Activated CD4-positive, alpha-beta T cell treated with anti-CD3 and anti-CD28 coated beads, Interleukin-2, amount 10 ng/mL, durations not matched to agents 24 days and 14 days (primary cell): ENCODE data around the gene CD99L2. TPM values are rescaled to one million over a fixed set of nuclear protein-coding genes. Genes with fewer than 3 reads are reported as not detected.
A peak's percentile ranks its signal among the peaks of the same experiment; 100 is the strongest.
"Not testable (repeated sequence)": the region's sequence is repeated elsewhere in the genome, so short reads cannot be mapped to it uniquely, and the experiment has no call there.

Experiments used
- DNase-seq: peaks from one replicate; pipeline ENCODE4 v3.0.0; 2022
- H3K27ac Mint-ChIP-seq: one replicate; pipeline ENCODE4 v1.8.0; 2022; ENCODE audit warnings: mild to moderate bottlenecking, mixed read lengths
- H3K27me3 Mint-ChIP-seq: one replicate; pipeline ENCODE4 v1.8.0; 2022; ENCODE audit warnings: mixed read lengths
- H3K36me3 Mint-ChIP-seq: one replicate; pipeline ENCODE4 v1.8.0; 2022; ENCODE audit warnings: low read depth, mild to moderate bottlenecking, mixed read lengths
- H3K4me1 Mint-ChIP-seq: one replicate; pipeline ENCODE4 v1.8.0; 2021; ENCODE audit warnings: mixed read lengths
- H3K4me3 Mint-ChIP-seq: one replicate; pipeline ENCODE4 v1.8.0; 2022; ENCODE audit warnings: mild to moderate bottlenecking, moderate library complexity, mixed read lengths
- H3K9me3 Mint-ChIP-seq: one replicate; pipeline ENCODE4 v1.8.0; 2021; ENCODE audit warnings: mixed read lengths
- intact Hi-C: fragments of 100-400 bp; cut with micrococcal nuclease; formaldehyde crosslinking; loops from one replicate; pipeline ENCODE4 v1.15.1; 2023
- total RNA-seq: library from RNA; stranded (reverse); gene quantifications from 2 replicates; pipeline ENCODE4 v1.2.3, GENCODE V29; 2022

The CD99L2 gene
- total RNA-seq, 1 donor from 2014 or later, result 10.9 TPM

- Mint-ChIP-seq H3K27ac (no peak overlapping the region), H3K4me3 (no peak overlapping the region), H3K36me3 (no peaks in the 10 kb centered on the region)
Observed at GRCh38 chrX:150907474-150907873, 9.0 kb upstream of the CD99L2 start.

GRCh38 chrX:150906694-150907093, 8.2 kb upstream of the CD99L2 start:
- no peaks in the 10 kb centered on the region for H3K9me3 Mint-ChIP-seq
- no peaks in the 10 kb centered on the region for H3K36me3 Mint-ChIP-seq
- H3K4me1 Mint-ChIP-seq, result no peaks in the 10 kb centered on the region
- DNase-seq, result no peak
- intact Hi-C loops, result no loop called here
- H3K4me3 Mint-ChIP-seq, result no peak overlapping the region
- peaks cover 14% of the 10 kb centered on the region for H3K27me3 Mint-ChIP-seq
- H3K27ac Mint-ChIP-seq, result no peak overlapping the region

More at GRCh38 chrX:150907474-150907873, 9.0 kb upstream of the CD99L2 start:
- DNase-seq, result no peak
- Mint-ChIP-seq H3K9me3 (no peaks in the 10 kb centered on the region), H3K4me1 (no peaks in the 10 kb centered on the region), H3K27me3 (peaks cover 14% of the 10 kb centered on the region)
- intact Hi-C loops, result no loop called here

GRCh38 chrX:150905293-150905692, 6.8 kb upstream of the CD99L2 start:
- Mint-ChIP-seq H3K9me3 (no peaks in the 10 kb centered on the region), H3K27ac (no peak overlapping the region), H3K27me3 (peaks cover 22% of the 10 kb centered on the region), H3K36me3 (no peaks in the 10 kb centered on the region), H3K4me3 (no peak overlapping the region), H3K4me1 (no peaks in the 10 kb centered on the region)
- DNase-seq, result no peak
- intact Hi-C loops, result no loop called here

GRCh38 chrX:150903110-150903508, 4.6 kb upstream of the CD99L2 start:
- peaks cover 1% of the 10 kb centered on the region for H3K4me1 Mint-ChIP-seq
- peaks cover 19% of the 10 kb centered on the region for H3K27me3 Mint-ChIP-seq
- H3K9me3 Mint-ChIP-seq, result no peaks in the 10 kb centered on the region
- no peak overlapping the region for H3K27ac Mint-ChIP-seq
- H3K4me3 Mint-ChIP-seq, result no peak overlapping the region
- intact Hi-C loops, result no loop called here
- H3K36me3 Mint-ChIP-seq, result no peaks in the 10 kb centered on the region
- no peak for DNase-seq

GRCh38 chrX:150902434-150903109, 4.1 kb upstream of the CD99L2 start:
- Mint-ChIP-seq H3K36me3 (no peaks in the 10 kb centered on the region), H3K27me3 (peaks cover 19% of the 10 kb centered on the region), H3K27ac (no peak overlapping the region), H3K9me3 (no peaks in the 10 kb centered on the region), H3K4me3 (no peak overlapping the region), H3K4me1 (peaks cover 2% of the 10 kb centered on the region)
- DNase-seq, result no peak
- intact Hi-C loops, result no loop called here

- intact Hi-C loops, result loop anchor here (10.0 kb wide), 2 partner anchors 496 to 1374 kb away; partner anchors contain the start of gene VMA21
Observed at GRCh38 chrX:150899191-150899757, 806 bp upstream of the CD99L2 start.

GRCh38 chrX:150897421-150898320, 797 bp downstream of the CD99L2 start:
- intact Hi-C loops, result loop anchor here (1.0 to 10.0 kb wide), 4 partner anchors 17 to 1373 kb away; partner anchors contain the start of genes HMGB3 and VMA21
- DNase-seq, result peak; percentile 79
- peak overlapping the region; percentile 76 for H3K4me3 Mint-ChIP-seq
- H3K4me1 Mint-ChIP-seq, result peaks cover 5% of the 10 kb centered on the region
- peaks cover 2% of the 10 kb centered on the region for H3K36me3 Mint-ChIP-seq
- H3K27ac Mint-ChIP-seq, result peak overlapping the region; percentile 69
- no peaks in the 10 kb centered on the region for H3K9me3 Mint-ChIP-seq
- peaks cover 7% of the 10 kb centered on the region for H3K27me3 Mint-ChIP-seq

More at GRCh38 chrX:150899191-150899757, 806 bp upstream of the CD99L2 start:
- H3K36me3 Mint-ChIP-seq, result peaks cover 2% of the 10 kb centered on the region
- peaks cover 5% of the 10 kb centered on the region for H3K4me1 Mint-ChIP-seq
- DNase-seq, result peak; percentile 74
- peak overlapping the region; percentile 91 for H3K4me3 Mint-ChIP-seq
- peak overlapping the region; percentile 62 for H3K27ac Mint-ChIP-seq
- H3K27me3 Mint-ChIP-seq, result peaks cover 13% of the 10 kb centered on the region
- H3K9me3 Mint-ChIP-seq, result no peaks in the 10 kb centered on the region

- Mint-ChIP-seq H3K27me3 (peaks cover 7% of the 10 kb centered on the region), H3K4me1 (peaks cover 5% of the 10 kb centered on the region), H3K4me3 (no peak overlapping the region), H3K36me3 (peaks cover 2% of the 10 kb centered on the region), H3K27ac (no peak overlapping the region), H3K9me3 (no peaks in the 10 kb centered on the region)
- intact Hi-C loops, result loop anchor here (10.0 kb wide), 2 partner anchors 498 to 1372 kb away; partner anchors contain the start of gene VMA21
- DNase-seq, result no peak
Observed at GRCh38 chrX:150896632-150897031, 1.8 kb downstream of the CD99L2 start.

- H3K27ac Mint-ChIP-seq, result no peak overlapping the region
- peaks cover 2% of the 10 kb centered on the region for H3K36me3 Mint-ChIP-seq
- H3K4me1 Mint-ChIP-seq, result peaks cover 4% of the 10 kb centered on the region
- no peaks in the 10 kb centered on the region for H3K27me3 Mint-ChIP-seq
- intact Hi-C loops, result loop anchor here (10.0 kb wide), 2 partner anchors 501 to 1369 kb away; partner anchors contain the start of gene VMA21
- H3K4me3 Mint-ChIP-seq, result no peak overlapping the region
- H3K9me3 Mint-ChIP-seq, result no peaks in the 10 kb centered on the region
- no peak for DNase-seq
Observed at GRCh38 chrX:150893936-150894335, 4.5 kb downstream of the CD99L2 start.

- Mint-ChIP-seq H3K4me3 (no peak overlapping the region), H3K27ac (no peak overlapping the region), H3K36me3 (no peaks in the 10 kb centered on the region), H3K27me3 (no peaks in the 10 kb centered on the region), H3K4me1 (no peaks in the 10 kb centered on the region), H3K9me3 (no peaks in the 10 kb centered on the region)
- intact Hi-C loops, result loop anchor here (10.0 kb wide), 1 partner anchor 74 kb away; no protein-coding TSS in a partner anchor
- no peak for DNase-seq
Observed at GRCh38 chrX:150889131-150889530, 9.3 kb downstream of the CD99L2 start.

GRCh38 chrX:150887906-150888465, 10.5 kb downstream of the CD99L2 start:
- H3K4me1 Mint-ChIP-seq, result no peaks in the 10 kb centered on the region
- no peaks in the 10 kb centered on the region for H3K27me3 Mint-ChIP-seq
- no peak overlapping the region for H3K27ac Mint-ChIP-seq
- H3K4me3 Mint-ChIP-seq, result no peak overlapping the region
- no peak for DNase-seq
- intact Hi-C loops, result loop anchor here (10.0 kb wide), 1 partner anchor 73 kb away; no protein-coding TSS in a partner anchor
- H3K9me3 Mint-ChIP-seq, result no peaks in the 10 kb centered on the region
- no peaks in the 10 kb centered on the region for H3K36me3 Mint-ChIP-seq

- not testable (repeated sequence) for H3K27me3 Mint-ChIP-seq, H3K9me3 Mint-ChIP-seq, H3K27ac Mint-ChIP-seq, H3K4me1 Mint-ChIP-seq, H3K36me3 Mint-ChIP-seq, H3K4me3 Mint-ChIP-seq, DNase-seq
- intact Hi-C loops, result loop anchor here (10.0 kb wide), 1 partner anchor 72 kb away; no protein-coding TSS in a partner anchor
Observed at GRCh38 chrX:150887268-150887667, 11.2 kb downstream of the CD99L2 start.

GRCh38 chrX:150886381-150886780, 12.1 kb downstream of the CD99L2 start:
- Mint-ChIP-seq H3K27me3 (no peaks in the 10 kb centered on the region), H3K9me3 (no peaks in the 10 kb centered on the region), H3K36me3 (no peaks in the 10 kb centered on the region), H3K27ac (no peak overlapping the region), H3K4me3 (no peak overlapping the region), H3K4me1 (no peaks in the 10 kb centered on the region)
- intact Hi-C loops, result loop anchor here (10.0 kb wide), 1 partner anchor 72 kb away; no protein-coding TSS in a partner anchor
- no peak for DNase-seq
